K562 (cell line): ENCODE data around the gene ARHGAP24.

ENCODE experiments used
- CTCF ChIP-seq, 3 experiments: IDR thresholded peaks in 2 of 3; conservative IDR thresholded peaks in 1 of 3; 2 replicates each; pipeline ENCODE4 v1.5.1; 2011 to 2012; ENCODE audit warnings: low read length in 3 of 3, mild to moderate bottlenecking in 3 of 3, control low read depth in 2 of 3, improper control_type of control experiment in 1 of 3, inconsistent platforms in 1 of 3, low read depth in 1 of 3, mixed read lengths in 1 of 3, moderate library complexity in 1 of 3; ENCODE audit not compliant: insufficient read depth in 2 of 3
- E2F6 ChIP-seq, 2 experiments: IDR thresholded peaks; 2 replicates each; pipeline ENCODE4 v1.6.1; 2011; ENCODE audit warnings: borderline replicate concordance in 1 of 2, control low read depth in 1 of 2, low read depth in 1 of 2, low read length in 1 of 2, mild to moderate bottlenecking in 1 of 2, mixed read lengths in 1 of 2, moderate library complexity in 1 of 2; ENCODE audit not compliant: insufficient read depth in 1 of 2, insufficient read length in 1 of 2, poor library complexity in 1 of 2, severe bottlenecking in 1 of 2; ENCODE audit errors: extremely low read depth in 1 of 2
- EZH2 ChIP-seq: IDR thresholded peaks from 2 replicates; pipeline ENCODE4 v1.6.1; 2012; ENCODE audit warnings: low read depth, mild to moderate bottlenecking, inconsistent platforms, low read length, borderline replicate concordance
- HNRNPUL1 ChIP-seq: fragments of 200-400 bp; formaldehyde crosslinking; IDR thresholded peaks from 2 replicates; pipeline ENCODE4 v1.6.1; 2017; ENCODE audit warnings: low read length
- POLR2AphosphoS5 ChIP-seq: IDR thresholded peaks from 2 replicates; pipeline ENCODE4 v1.6.1; 2011; ENCODE audit warnings: mild to moderate bottlenecking, low read depth, low read length, moderate library complexity; ENCODE audit not compliant: control insufficient read depth, insufficient read depth
- REST ChIP-seq, 2 experiments: fragments of 450-650 bp; formaldehyde crosslinking in 1 of 2; IDR thresholded peaks; 2 replicates each; pipeline versions ENCODE4 v1.4.0 to v1.6.1; 2014 to 2020; ENCODE audit warnings: mild to moderate bottlenecking in 2 of 2, borderline replicate concordance in 1 of 2, low read depth in 1 of 2
- TFE3 ChIP-seq: fragments of 450-650 bp; formaldehyde crosslinking; IDR thresholded peaks from 2 replicates; pipeline ENCODE4 v1.4.0; 2020; ENCODE audit warnings: mild to moderate bottlenecking, mixed read lengths

GRCh38 chr4:85961887-85962286, 486.9 kb downstream of the ARHGAP24 start:
- TF ChIP-seq CTCF (IDR thresholded peaks at IDR 0.05 in 2 of 3, conservative IDR thresholded peaks at IDR 0.05 in 1 of 3; ENCODE audit: insufficient read depth in 2 of 3, low read depth in 1 of 3, low read length in 3 of 3) (no peak), EZH2 (no peak), REST (IDR thresholded peaks at IDR 0.05; ENCODE audit: borderline replicate concordance) (no peak), REST (CRISPR knock-in tag; IDR thresholded peaks at IDR 0.05; ENCODE audit: low read depth) (no peak), E2F6 (IDR thresholded peaks at IDR 0.05; ENCODE audit: borderline replicate concordance in 1 of 2, extremely low read depth in 1 of 2, insufficient read depth in 1 of 2, insufficient read length in 1 of 2, low read depth in 1 of 2, low read length in 1 of 2, poor library complexity in 1 of 2, severe bottlenecking in 1 of 2) (no peak), TFE3 (CRISPR knock-in tag) (no peak), HNRNPUL1 (no peak), POLR2AphosphoS5 (no peak)
